A549 (cell line): ENCODE results near the gene RNGTT.
"Not testable (repeated sequence)": the region's sequence is repeated elsewhere in the genome, so short reads cannot be mapped to it uniquely, and the experiment has no call there.

Experiments
- CBX2 ChIP-seq: fragments of 200-600 bp; sonication (generic); IDR thresholded peaks from 2 replicates; pipeline ENCODE4 v1.6.1; 2016; ENCODE audit warnings: low read depth, mild to moderate bottlenecking, borderline replicate concordance
- CEBPB ChIP-seq, 2 experiments: fragments of >200 bp in 1 of 2; sonication (Bioruptor Twin) in 1 of 2; formaldehyde crosslinking in 1 of 2; IDR thresholded peaks; 2 replicates each; pipeline ENCODE4 v1.6.1; 2012 to 2016
- CTCF ChIP-seq: fragments of >200 bp; sonication (Bioruptor Twin); formaldehyde crosslinking; IDR thresholded peaks from 3 replicates; pipeline ENCODE4 v1.5.1; 2016
- EP300 ChIP-seq, 2 experiments: fragments of >200 bp; sonication (Bioruptor Twin); formaldehyde crosslinking; IDR thresholded peaks; 2 replicates in 1 of 2; 3 replicates in 1 of 2; pipeline ENCODE4 v1.6.1; 2016 to 2017
- JUN ChIP-seq, 2 experiments: fragments of >200 bp; sonication (Bioruptor Twin); formaldehyde crosslinking; IDR thresholded peaks; 2 replicates in 1 of 2; 3 replicates in 1 of 2; pipeline ENCODE4 v1.6.1; 2016 to 2017
- MYC ChIP-seq: IDR thresholded peaks from 2 replicates; pipeline ENCODE4 v1.6.1; 2012; ENCODE audit warnings: mild to moderate bottlenecking, inconsistent platforms, low read length, improper control_type of control experiment, borderline replicate concordance
- NFE2L2 ChIP-seq: fragments of 150-350 bp; conservative IDR thresholded peaks from 2 replicates; pipeline ENCODE4 v1.6.1; 2014; ENCODE audit warnings: low read length
- NR3C1 ChIP-seq: fragments of >200 bp; sonication (Bioruptor Twin); formaldehyde crosslinking; IDR thresholded peaks from 3 replicates; pipeline ENCODE4 v1.6.1; 2017
- PBX3 ChIP-seq: IDR thresholded peaks from 2 replicates; pipeline ENCODE4 v1.6.1; 2012
- POLR2A ChIP-seq: IDR thresholded peaks from 2 replicates; pipeline ENCODE4 v1.6.1; 2012; ENCODE audit warnings: mild to moderate bottlenecking, low read length
- POLR2AphosphoS2 ChIP-seq: conservative IDR thresholded peaks from 2 replicates; pipeline ENCODE4 v1.6.1; 2012; ENCODE audit warnings: low read length, improper control_type of control experiment, inconsistent platforms
- RAD21 ChIP-seq, 2 experiments: fragments of >200 bp in 1 of 2; sonication (Bioruptor Twin) in 1 of 2; formaldehyde crosslinking in 1 of 2; IDR thresholded peaks in 1 of 2; conservative IDR thresholded peaks in 1 of 2; 2 replicates in 1 of 2; 3 replicates in 1 of 2; pipeline ENCODE4 v1.6.1; 2012 to 2018; ENCODE audit warnings: inconsistent platforms in 1 of 2
- RFX5 ChIP-seq: fragments of 450-650 bp; IDR thresholded peaks from 2 replicates; pipeline ENCODE4 v1.7.1; 2014; ENCODE audit warnings: antibody characterized with exemption, mild to moderate bottlenecking, moderate library complexity

DNA sequence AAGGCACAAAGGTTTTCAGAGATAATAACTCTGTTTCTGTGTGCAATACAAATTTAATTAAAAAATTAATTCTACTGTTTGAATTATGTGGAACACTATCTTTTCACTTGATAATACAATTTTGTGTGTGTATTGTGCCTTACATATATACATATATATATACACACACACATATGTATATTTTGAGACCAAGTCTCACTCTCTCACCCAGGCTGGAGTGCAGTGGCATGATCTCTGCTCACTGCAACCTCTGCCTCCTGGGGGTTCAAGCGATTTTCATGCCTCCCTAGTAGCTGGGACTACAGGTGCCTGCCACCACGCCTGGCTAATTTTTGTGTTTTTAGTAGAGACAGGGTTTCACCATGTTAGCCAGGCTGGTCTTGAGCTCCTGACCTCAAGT is 19.7 kb upstream of the RNGTT start:
- TF ChIP-seq CTCF; JUN (IDR thresholded peaks at IDR 0.05); POLR2AphosphoS2; CEBPB (IDR thresholded peaks at IDR 0.05); NFE2L2; RFX5; CBX2; EP300 (IDR thresholded peaks at IDR 0.05); NR3C1; RAD21 (conservative IDR thresholded peaks at IDR 0.05 in 1 of 2, IDR thresholded peaks at IDR 0.05 in 1 of 2); POLR2A; PBX3; MYC: not testable (repeated sequence)
